ENCODE measurements around the gene GATA3.
A peak's percentile ranks its signal among the peaks of the same experiment; 100 is the strongest.

GATA3 gene

DNA sequence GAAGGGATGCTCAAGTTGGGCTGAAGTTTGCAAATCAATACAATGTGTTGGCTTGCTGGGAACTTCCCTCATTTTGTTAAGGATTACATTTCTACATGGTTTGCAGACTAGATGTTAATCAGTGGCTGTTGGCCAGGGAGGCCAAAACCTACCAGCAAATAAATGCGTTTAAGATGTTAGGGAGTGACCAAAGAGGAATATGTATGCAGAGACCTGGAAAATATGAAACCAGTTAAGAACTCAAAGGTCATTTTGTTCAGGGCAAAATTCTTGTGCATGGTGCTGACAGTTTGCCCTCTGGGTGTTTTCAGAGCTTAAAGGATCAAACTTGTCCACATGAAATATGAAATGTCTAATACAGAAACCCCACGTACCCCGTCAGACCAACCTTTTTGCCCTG lies 30.3 kb downstream of the GATA3 start:
- FAIRE-seq (no peak), DNase-seq (ENCODE audit: insufficient read length, low spot score) (no peak)
- TF ChIP-seq POU2F2 (IDR thresholded peaks at IDR 0.05; ENCODE audit: low read depth, low read length) (no peak), POLR2A (IDR thresholded peaks at IDR 0.05; ENCODE audit: low read depth, low read length) (no peak), TAF1 (IDR thresholded peaks at IDR 0.05; ENCODE audit: low read depth, low read length) (no peak), POLR2AphosphoS5 (IDR thresholded peaks at IDR 0.05; ENCODE audit: low read depth, low read length) (no peak), SPI1 (IDR thresholded peaks at IDR 0.05; ENCODE audit: low read depth, low read length) (no peak), PAX5 (IDR thresholded peaks at IDR 0.05; ENCODE audit: insufficient read depth, low read length, severe bottlenecking) (no peak)

DNA sequence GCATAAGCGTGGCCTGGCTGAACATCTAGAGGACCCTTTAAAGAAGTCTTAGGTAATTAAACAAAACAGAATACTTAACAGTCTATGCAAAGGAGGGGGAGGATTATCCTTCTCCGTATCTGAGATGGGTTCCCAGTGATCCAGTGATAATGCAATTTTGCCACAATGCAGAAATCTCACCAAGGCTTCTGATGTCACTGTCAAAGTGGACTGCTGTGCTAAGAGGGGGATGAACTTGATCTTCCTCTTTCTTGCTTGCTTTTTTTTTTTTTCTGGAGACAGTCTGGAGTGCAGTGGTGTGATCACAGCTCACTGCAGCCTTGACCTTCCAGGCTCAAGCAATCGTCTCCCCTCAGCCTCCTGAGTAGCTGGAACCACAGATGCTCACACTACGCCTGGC lies 30.8 kb downstream of the GATA3 start:
- DNase-seq (ENCODE audit: insufficient read length, low spot score) (no peak), FAIRE-seq (no peak)
- no peak for TF ChIP-seq SPI1 (IDR thresholded peaks at IDR 0.05; ENCODE audit: low read depth, low read length)
- no peak for TF ChIP-seq POLR2AphosphoS5 (IDR thresholded peaks at IDR 0.05; ENCODE audit: low read depth, low read length)
- TF ChIP-seq POU2F2 (IDR thresholded peaks at IDR 0.05; ENCODE audit: low read depth, low read length), result no peak
- no peak for TF ChIP-seq TAF1 (IDR thresholded peaks at IDR 0.05; ENCODE audit: low read depth, low read length)
- no peak for TF ChIP-seq PAX5 (IDR thresholded peaks at IDR 0.05; ENCODE audit: insufficient read depth, low read length, severe bottlenecking)
- TF ChIP-seq POLR2A (IDR thresholded peaks at IDR 0.05; ENCODE audit: low read depth, low read length), result no peak

DNA sequence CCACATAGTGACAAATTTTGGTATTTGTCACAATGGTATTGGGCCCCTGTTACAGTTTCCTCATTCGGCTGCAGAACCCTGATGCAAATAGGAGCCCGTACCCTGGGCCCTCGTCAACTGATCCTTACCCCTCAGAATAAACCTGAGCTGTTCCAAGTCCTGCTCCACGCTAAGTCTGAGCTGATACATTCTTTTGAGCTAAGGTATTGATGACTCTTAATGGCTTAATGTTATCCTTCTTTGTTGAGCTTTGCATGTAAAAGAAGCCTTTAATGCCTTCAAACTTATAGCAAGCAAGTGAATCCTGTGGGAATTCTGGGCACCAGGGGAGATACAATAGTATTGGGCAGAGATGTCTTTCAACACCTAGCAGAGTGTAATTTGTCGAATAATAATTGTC lies 31.8 kb downstream of the GATA3 start:
- no peak for TF ChIP-seq POU2F2 (IDR thresholded peaks at IDR 0.05; ENCODE audit: low read depth, low read length)
- TF ChIP-seq POLR2A (IDR thresholded peaks at IDR 0.05; ENCODE audit: low read depth, low read length), result no peak
- TF ChIP-seq SPI1 (IDR thresholded peaks at IDR 0.05; ENCODE audit: low read depth, low read length), result no peak
- TF ChIP-seq PAX5 (IDR thresholded peaks at IDR 0.05; ENCODE audit: insufficient read depth, low read length, severe bottlenecking), result no peak
- no peak for TF ChIP-seq POLR2AphosphoS5 (IDR thresholded peaks at IDR 0.05; ENCODE audit: low read depth, low read length)
- TF ChIP-seq TAF1 (IDR thresholded peaks at IDR 0.05; ENCODE audit: low read depth, low read length), result no peak
- DNase-seq (ENCODE audit: insufficient read length, low spot score), result no peak
- FAIRE-seq, result no peak

DNA sequence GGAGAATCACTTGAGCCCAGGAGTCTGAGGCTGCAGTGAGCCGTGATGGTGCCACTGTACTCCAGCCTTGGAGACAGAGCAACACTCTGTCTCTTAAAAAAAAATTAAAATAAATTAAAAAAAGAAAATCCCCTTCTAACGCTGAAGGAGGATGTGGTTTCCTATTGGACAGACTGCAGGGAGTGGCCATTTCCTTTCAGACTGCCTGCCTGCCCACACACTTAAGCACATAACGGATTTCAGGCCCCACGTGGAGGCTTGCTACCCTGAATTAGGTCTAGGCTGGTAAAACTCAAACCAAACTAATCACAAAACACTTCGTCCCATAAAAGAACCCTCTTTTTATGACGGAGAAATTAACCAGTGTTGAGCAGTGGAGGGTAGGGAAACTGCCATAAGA lies 34.0 kb downstream of the GATA3 start:
- TF ChIP-seq POU2F2 (IDR thresholded peaks at IDR 0.05; ENCODE audit: low read depth, low read length) (no peak), TAF1 (IDR thresholded peaks at IDR 0.05; ENCODE audit: low read depth, low read length) (no peak)
- FAIRE-seq, result peak; percentile 23
- DNase-seq (ENCODE audit: insufficient read length, low spot score), result no peak

DNA sequence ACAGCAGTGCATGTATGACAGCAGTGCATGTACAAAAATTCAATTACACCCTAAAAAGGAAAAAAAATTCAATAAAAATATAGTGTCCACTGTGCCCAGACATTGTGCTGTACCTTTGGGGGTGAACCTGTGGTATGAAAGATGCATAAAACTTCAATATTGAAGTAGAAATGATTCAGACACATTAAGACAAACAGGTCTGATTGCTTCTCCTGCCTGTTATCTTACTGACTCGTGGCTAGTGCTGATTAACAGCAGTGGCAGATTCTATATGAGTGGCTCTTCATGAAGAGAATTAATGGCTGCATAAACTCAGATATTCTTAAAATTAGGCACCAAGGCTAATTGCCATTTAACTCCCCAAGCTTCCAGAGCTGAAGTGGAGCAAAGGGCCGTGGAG lies 37.9 kb downstream of the GATA3 start:
- DNase-seq (ENCODE audit: insufficient read length, low spot score) (no peak), FAIRE-seq (no peak)
- TF ChIP-seq POLR2AphosphoS5 (IDR thresholded peaks at IDR 0.05; ENCODE audit: low read depth, low read length) (no peak), PAX5 (IDR thresholded peaks at IDR 0.05; ENCODE audit: insufficient read depth, low read length, severe bottlenecking) (no peak), POU2F2 (IDR thresholded peaks at IDR 0.05; ENCODE audit: low read depth, low read length) (no peak), POLR2A (IDR thresholded peaks at IDR 0.05; ENCODE audit: low read depth, low read length) (no peak), TAF1 (IDR thresholded peaks at IDR 0.05; ENCODE audit: low read depth, low read length) (no peak), SPI1 (IDR thresholded peaks at IDR 0.05; ENCODE audit: low read depth, low read length) (no peak)

DNA sequence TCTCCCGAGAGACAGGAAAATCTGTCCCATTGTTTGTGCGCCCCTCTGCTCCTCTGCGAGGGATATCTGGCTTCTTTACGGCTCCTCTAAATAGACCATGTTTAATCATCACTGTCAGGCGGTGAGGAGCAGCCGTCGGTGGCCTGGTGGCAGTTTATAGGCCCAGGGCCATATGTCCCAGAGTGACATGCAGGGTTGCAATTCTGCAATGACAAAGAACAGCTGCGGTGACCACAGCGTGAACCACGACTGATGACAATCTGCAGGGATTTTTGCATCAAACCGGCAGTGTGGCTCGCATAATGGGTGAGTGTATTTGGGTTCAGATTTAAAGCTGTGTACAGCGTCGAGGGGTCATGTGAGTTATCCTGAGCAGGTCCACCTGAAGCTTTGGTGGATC lies 41.5 kb downstream of the GATA3 start:
- no peak for FAIRE-seq
- DNase-seq (ENCODE audit: insufficient read length, low spot score), result no peak
- TF ChIP-seq TAF1 (IDR thresholded peaks at IDR 0.05; ENCODE audit: low read depth, low read length), result no peak
- no peak for TF ChIP-seq PAX5 (IDR thresholded peaks at IDR 0.05; ENCODE audit: insufficient read depth, low read length, severe bottlenecking)
- no peak for TF ChIP-seq POLR2AphosphoS5 (IDR thresholded peaks at IDR 0.05; ENCODE audit: low read depth, low read length)
- no peak for TF ChIP-seq POU2F2 (IDR thresholded peaks at IDR 0.05; ENCODE audit: low read depth, low read length)
- no peak for TF ChIP-seq SPI1 (IDR thresholded peaks at IDR 0.05; ENCODE audit: low read depth, low read length)
- no peak for TF ChIP-seq POLR2A (IDR thresholded peaks at IDR 0.05; ENCODE audit: low read depth, low read length)

DNA sequence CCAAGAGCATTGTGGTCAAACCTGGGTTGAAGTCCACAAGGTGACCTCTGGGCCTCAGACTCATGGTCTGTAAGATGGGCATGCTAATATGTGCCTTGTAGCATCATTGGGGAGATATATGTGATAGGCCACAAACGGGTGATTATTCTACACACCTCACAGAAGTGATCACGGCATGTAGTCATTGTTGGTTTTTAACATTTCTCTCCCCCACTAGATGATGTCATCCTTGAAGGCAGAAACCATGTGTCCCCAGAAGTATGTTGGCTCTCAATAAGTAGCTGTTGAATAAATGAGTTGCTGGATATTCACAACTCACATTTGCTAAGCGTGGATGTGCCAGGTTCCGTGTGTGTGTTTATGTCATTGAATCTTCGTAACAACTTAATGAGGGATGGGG lies 42.4 kb downstream of the GATA3 start:
- no peak for TF ChIP-seq PAX5 (IDR thresholded peaks at IDR 0.05; ENCODE audit: insufficient read depth, low read length, severe bottlenecking)
- no peak for TF ChIP-seq POU2F2 (IDR thresholded peaks at IDR 0.05; ENCODE audit: low read depth, low read length)
- TF ChIP-seq POLR2A (IDR thresholded peaks at IDR 0.05; ENCODE audit: low read depth, low read length), result no peak
- no peak for DNase-seq (ENCODE audit: insufficient read length, low spot score)
- FAIRE-seq, result no peak

DNA sequence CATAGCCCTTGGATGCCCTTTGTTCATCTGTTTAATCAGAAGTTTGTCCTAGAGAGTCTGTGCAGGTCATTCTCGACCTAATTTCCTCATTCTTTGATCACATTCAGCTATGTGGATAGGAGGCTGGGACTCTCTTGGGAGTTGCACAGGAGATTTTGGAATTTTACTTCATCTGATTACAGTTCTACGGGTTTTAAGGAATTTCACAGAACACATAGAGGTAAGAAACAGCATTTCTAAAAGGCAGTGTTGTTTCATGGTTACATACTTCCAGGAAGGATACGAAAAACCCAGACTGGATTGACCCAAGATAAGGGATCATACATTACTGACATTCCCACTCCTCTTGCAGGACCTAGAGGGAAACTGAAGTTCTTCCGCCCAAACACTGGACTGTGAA lies 45.9 kb downstream of the GATA3 start:
- FAIRE-seq (no peak), DNase-seq (ENCODE audit: insufficient read length, low spot score) (no peak)
- TF ChIP-seq POLR2A (IDR thresholded peaks at IDR 0.05; ENCODE audit: low read depth, low read length) (no peak), POLR2AphosphoS5 (IDR thresholded peaks at IDR 0.05; ENCODE audit: low read depth, low read length) (no peak), POU2F2 (IDR thresholded peaks at IDR 0.05; ENCODE audit: low read depth, low read length) (no peak), TAF1 (IDR thresholded peaks at IDR 0.05; ENCODE audit: low read depth, low read length) (no peak), PAX5 (IDR thresholded peaks at IDR 0.05; ENCODE audit: insufficient read depth, low read length, severe bottlenecking) (no peak)

DNA sequence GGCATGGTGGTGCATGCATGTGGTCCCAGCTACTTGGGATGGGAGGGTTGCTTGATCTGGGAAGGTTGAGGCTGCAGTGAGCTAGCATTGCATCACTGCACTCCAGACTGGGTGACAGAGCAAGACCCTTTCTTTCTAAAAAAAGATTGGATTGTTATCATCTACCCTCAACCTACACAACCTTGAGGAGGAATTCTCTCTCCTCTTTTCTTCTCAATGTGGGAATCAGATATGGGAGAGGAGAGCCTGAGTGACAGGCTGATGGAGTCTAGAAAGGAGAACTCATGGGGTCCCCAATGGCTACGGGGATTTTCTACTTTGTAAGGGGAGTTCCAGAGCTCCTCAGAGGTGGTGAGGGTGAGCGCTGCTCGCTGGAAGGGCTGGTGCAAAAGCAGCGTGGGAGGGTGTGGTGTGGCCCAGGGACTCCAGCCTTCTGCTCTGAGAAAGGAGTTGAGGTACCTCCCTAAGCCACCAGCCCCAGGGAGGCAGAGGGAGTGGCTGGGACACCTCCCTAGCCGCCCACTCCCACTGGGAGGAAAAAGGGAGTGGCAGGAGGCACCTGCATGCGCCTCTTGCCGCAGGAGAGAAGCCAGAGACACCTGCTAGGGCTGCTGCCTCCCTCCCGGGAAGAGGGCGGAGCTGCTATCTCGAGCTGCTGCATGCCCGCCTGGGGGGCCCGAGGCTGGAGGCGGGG lies 48.4 kb downstream of the GATA3 start:
- DNase-seq (ENCODE audit: insufficient read length, low spot score), result no peak
- FAIRE-seq, result no peak
- TF ChIP-seq POU2F2 (IDR thresholded peaks at IDR 0.05; ENCODE audit: low read depth, low read length) (no peak), SPI1 (IDR thresholded peaks at IDR 0.05; ENCODE audit: low read depth, low read length) (0 out of 2 replicates have a peak, but pooled peaks have one; percentile 31)

DNA sequence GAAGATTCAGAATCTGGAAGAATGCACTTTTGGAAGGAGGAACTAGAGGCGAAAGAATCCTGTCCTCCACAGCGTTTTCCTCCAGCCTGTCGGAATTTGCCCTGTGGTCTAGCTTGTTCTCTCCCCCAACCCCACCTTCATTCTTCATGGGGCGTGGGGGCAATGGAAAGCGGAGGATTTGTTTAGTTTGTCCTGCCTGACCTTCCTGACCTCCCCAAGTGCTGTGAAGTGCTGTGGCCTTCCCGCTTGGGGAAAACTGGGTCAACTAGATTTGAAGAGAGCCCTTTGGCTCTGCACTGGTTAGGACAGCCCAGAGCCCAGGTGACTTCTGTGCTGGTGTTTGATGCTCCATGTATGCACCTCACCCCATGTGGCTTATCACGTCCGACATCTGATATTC lies 49.1 kb downstream of the GATA3 start:
- DNase-seq (ENCODE audit: insufficient read length, low spot score) (no peak), FAIRE-seq (no peak)
- TF ChIP-seq POLR2A (IDR thresholded peaks at IDR 0.05; ENCODE audit: low read depth, low read length), result no peak
- TF ChIP-seq SPI1 (IDR thresholded peaks at IDR 0.05; ENCODE audit: low read depth, low read length), result no peak
- TF ChIP-seq PAX5 (IDR thresholded peaks at IDR 0.05; ENCODE audit: insufficient read depth, low read length, severe bottlenecking), result no peak
- TF ChIP-seq POLR2AphosphoS5 (IDR thresholded peaks at IDR 0.05; ENCODE audit: low read depth, low read length), result no peak
- TF ChIP-seq POU2F2 (IDR thresholded peaks at IDR 0.05; ENCODE audit: low read depth, low read length), result no peak
- TF ChIP-seq TAF1 (IDR thresholded peaks at IDR 0.05; ENCODE audit: low read depth, low read length), result no peak

Data from GM12891 (cell line).